Activated CD8-positive, alpha-beta memory T cell treated with anti-CD3 and anti-CD28 coated beads for 36 hours (primary cell): ENCODE data around the gene COL11A2. TPM values are rescaled to one million over a fixed set of nuclear protein-coding genes. Genes with fewer than 3 reads are reported as not detected.

ENCODE experiments used
- CTCF ChIA-PET: fragments of 350-600 bp; sonication (Branson Sonifier 250); formaldehyde crosslinking; loops from one replicate; lab custom pipeline; 2021; ENCODE audit warnings: antibody characterized with exemption; lab: Charles Lee
- POLR2A ChIA-PET: fragments of 350-600 bp; sonication (Branson Sonifier 250); formaldehyde crosslinking; loops from one replicate; lab custom pipeline; 2021; ENCODE audit warnings: antibody characterized with exemption; lab: Charles Lee
- total RNA-seq, 2 experiments: library from RNA; stranded (reverse); gene quantifications; one replicate each; pipeline ENCODE4 v1.2.3, GENCODE V29; 2021

COL11A2 gene
- total RNA-seq, 2 experiments from 2014 or later: 1.1 TPM

GRCh38 chr6:33116841-33117711 lies 75.2 kb downstream of the COL11A2 start:
- ChIA-PET CTCF (interaction anchor here (0.7 to 1.1 kb wide), 4 partner anchors 37 to 131 kb away, joined by 3 to 6 read pairs (median 4); no protein-coding TSS in a partner anchor), POLR2A (no interaction called here)

GRCh38 chr6:33116417-33116816 lies 75.8 kb downstream of the COL11A2 start:
- ChIA-PET CTCF (interaction anchor here (0.7 to 1.1 kb wide), 2 partner anchors 37 to 132 kb away, joined by 3 to 6 read pairs; no protein-coding TSS in a partner anchor), POLR2A (no interaction called here)

- ChIA-PET CTCF (interaction anchor here (1.6 kb wide), 1 partner anchor 10 kb away, joined by 5 read pairs; no protein-coding TSS in a partner anchor), POLR2A (no interaction called here)
Measured at GRCh38 chr6:33114406-33114805, 77.9 kb downstream of the COL11A2 start.

GRCh38 chr6:33113755-33114154 lies 78.5 kb downstream of the COL11A2 start:
- ChIA-PET POLR2A (no interaction called here), CTCF (interaction anchor here (1.6 kb wide), 1 partner anchor 11 kb away, joined by 5 read pairs; no protein-coding TSS in a partner anchor)

Other genes with a start within 250 kb of the COL11A2 start
- gene HLA-DMA, start 239.4 kb downstream of the COL11A2 start, total RNA-seq: 10 to 100 TPM in 1 of 2 experiments, 1 to 10 TPM in 1; 9.9 to 11.7 TPM
- 100 to 1,000 TPM; 327 to 333 TPM for gene BRD2, start 223.9 kb downstream of the COL11A2 start, total RNA-seq
- gene HLA-DOA, start 182.9 kb downstream of the COL11A2 start, total RNA-seq: 1 to 10 TPM; 3.6 to 4.8 TPM
- 10 to 100 TPM; 43.5 to 46.9 TPM for gene HLA-DPA1, start 118.8 kb downstream of the COL11A2 start, total RNA-seq
- gene HLA-DPB1, start 116.5 kb downstream of the COL11A2 start, total RNA-seq: 10 to 100 TPM; 10.4 to 10.9 TPM
- 10 to 100 TPM; 43.8 to 44.2 TPM for gene RXRB, start 8.2 kb upstream of the COL11A2 start, total RNA-seq
- gene SLC39A7, start 8.4 kb upstream of the COL11A2 start, total RNA-seq: 10 to 100 TPM; 60.1 to 62.4 TPM
- gene HSD17B8, start 12.2 kb upstream of the COL11A2 start, total RNA-seq: 10 to 100 TPM; 20.6 to 25.4 TPM
- gene RING1, start 16.0 kb upstream of the COL11A2 start, total RNA-seq: 10 to 100 TPM; 36.4 to 38.8 TPM
- 10 to 100 TPM; 45.3 to 48.0 TPM for gene VPS52, start 79.4 kb upstream of the COL11A2 start, total RNA-seq
- gene RPS18, start 79.6 kb upstream of the COL11A2 start, total RNA-seq: 1,000 to 10,000 TPM; 3,727 to 3,736 TPM
- 1 to 10 TPM; 2.6 to 3.2 TPM for gene B3GALT4, start 84.7 kb upstream of the COL11A2 start, total RNA-seq
- 100 to 1,000 TPM; 106 to 118 TPM for gene WDR46, start 96.8 kb upstream of the COL11A2 start, total RNA-seq
- 100 to 1,000 TPM; 118 to 120 TPM for gene PFDN6, start 97.1 kb upstream of the COL11A2 start, total RNA-seq
- 10 to 100 TPM; 22.2 to 23.2 TPM for gene RGL2, start 106.5 kb upstream of the COL11A2 start, total RNA-seq
- gene TAPBP, start 121.6 kb upstream of the COL11A2 start, total RNA-seq: 100 to 1,000 TPM; 184 to 189 TPM
- gene ZBTB22, start 125.3 kb upstream of the COL11A2 start, total RNA-seq: 1 to 10 TPM; 6.2 to 7.1 TPM
- gene DAXX, start 130.5 kb upstream of the COL11A2 start, total RNA-seq: 10 to 100 TPM; 87.5 to 96.3 TPM
- 10 to 100 TPM; 58.6 to 63.9 TPM for gene KIFC1, start 199.4 kb upstream of the COL11A2 start, total RNA-seq
- 10 to 100 TPM; 25.5 to 27.3 TPM for gene PHF1, start 218.5 kb upstream of the COL11A2 start, total RNA-seq
- gene CUTA, start 225.6 kb upstream of the COL11A2 start, total RNA-seq: 100 to 1,000 TPM; 138 to 144 TPM
- gene SYNGAP1, start 227.6 kb upstream of the COL11A2 start, total RNA-seq: 10 to 100 TPM; 23.8 to 24.9 TPM